Common myeloid progenitor, CD34-positive (primary cell): ENCODE results near the gene CANT1.

Experiments used
- CTCF ChIA-PET: fragments of 350-600 bp; sonication (Branson Sonifier 250); formaldehyde crosslinking; loops from one replicate; lab custom pipeline; 2021; ENCODE audit warnings: antibody characterized with exemption; lab: Charles Lee
- POLR2A ChIA-PET: fragments of 350-600 bp; sonication (Branson Sonifier 250); formaldehyde crosslinking; loops from one replicate; lab custom pipeline; 2021; ENCODE audit warnings: antibody characterized with exemption; lab: Charles Lee
- DNase-seq, 3 donors: peaks; one replicate each; pipeline versions ENCODE4 v3.0.0 to v3.0.0-alpha.2; 2013
- H3K27ac ChIP-seq, 2 experiments: 1 replicate in 1 of 2; 2 replicates in 1 of 2; pipeline ENCODE4 v1.7.0; 2013; ENCODE audit warnings: inconsistent platforms in 2 of 2, low read length in 2 of 2, mild to moderate bottlenecking in 2 of 2, low read depth in 1 of 2, moderate library complexity in 1 of 2; ENCODE audit not compliant: severe bottlenecking in 2 of 2, insufficient read depth in 1 of 2, poor library complexity in 1 of 2
- H3K27me3 ChIP-seq, 5 experiments: replicated peaks in 2 of 5; 1 replicate in 3 of 5; 2 replicates in 2 of 5; pipeline versions ENCODE4 v1.6.1 to v1.7.0; 2013; ENCODE audit warnings: low read length in 4 of 5, mild to moderate bottlenecking in 2 of 5, moderate library complexity in 2 of 5, inconsistent platforms in 1 of 5; ENCODE audit not compliant: insufficient read depth in 5 of 5, control insufficient read depth in 4 of 5
- H3K36me3 ChIP-seq, 4 experiments: 1 replicate in 2 of 4; 2 replicates in 2 of 4; pipeline versions ENCODE4 v1.6.1 to v1.7.0; 2013; ENCODE audit warnings: low read length in 3 of 4, control low read depth in 1 of 4, mild to moderate bottlenecking in 1 of 4; ENCODE audit not compliant: control insufficient read depth in 4 of 4, insufficient read depth in 4 of 4
- H3K4me1 ChIP-seq, 4 experiments: 1 replicate in 3 of 4; 2 replicates in 1 of 4; pipeline versions ENCODE4 v1.6.1 to v1.7.1; 2013; ENCODE audit warnings: low read length in 3 of 4, mild to moderate bottlenecking in 3 of 4, control low read depth in 1 of 4, inconsistent platforms in 1 of 4, moderate library complexity in 1 of 4; ENCODE audit not compliant: control insufficient read depth in 4 of 4, insufficient read depth in 4 of 4; ENCODE audit errors: control extremely low read depth in 1 of 4
- H3K4me3 ChIP-seq, 7 experiments: 1 replicate in 4 of 7; 2 replicates in 3 of 7; pipeline versions ENCODE4 v1.5.1 to v1.7.0; 2013; ENCODE audit warnings: mild to moderate bottlenecking in 7 of 7, low read length in 6 of 7, moderate library complexity in 6 of 7, inconsistent platforms in 2 of 7, low read depth in 2 of 7, control low read depth in 1 of 7; ENCODE audit not compliant: insufficient read depth in 4 of 7, control insufficient read depth in 1 of 7; ENCODE audit errors: extremely low read depth in 1 of 7
- H3K9me3 ChIP-seq, 5 experiments: 1 replicate in 4 of 5; 2 replicates in 1 of 5; pipeline versions ENCODE4 v1.6.1 to v1.7.1; 2013; ENCODE audit warnings: low read length in 4 of 5, mild to moderate bottlenecking in 2 of 5, inconsistent platforms in 1 of 5, low read depth in 1 of 5, moderate library complexity in 1 of 5; ENCODE audit not compliant: control insufficient read depth in 4 of 5, insufficient read depth in 2 of 5; ENCODE audit errors: control extremely low read depth in 1 of 5
- WGBS: methylation state at CpG from one replicate; pipeline ENCODE4 v1.1.5; 2013; ENCODE audit not compliant: insufficient coverage; 5-methylcytosine and 5-hydroxymethylcytosine counted together

The CANT1 gene

GRCh38 chr17:78973792-78974520 is 35.6 kb downstream of the CANT1 start:
- peaks cover 0 to 8% (median 0%) of the 10 kb centered on the region in 4 experiments for H3K36me3 ChIP-seq

GRCh38 chr17:78973196-78973595 is 36.4 kb downstream of the CANT1 start:
- Histone ChIP-seq H3K27me3 (no peaks in the 10 kb centered on the region), H3K9me3 (no peaks in the 10 kb centered on the region), H3K4me3 (no peak overlapping the region), H3K36me3 (peaks cover 0 to 8% (median 0%) of the 10 kb centered on the region in 4 experiments), H3K4me1 (peaks cover 0 to 9% (median 6%) of the 10 kb centered on the region in 4 experiments), H3K27ac (no peak overlapping the region)
- 96% methylated on average over 6 of the region's 11 CpGs for WGBS
- CTCF ChIA-PET = interaction anchor here (1.2 kb wide), 1 partner anchor 107 kb away, joined by 3 read pairs; no protein-coding TSS in a partner anchor
- DNase-seq = no peak
- POLR2A ChIA-PET = no interaction called here

More at GRCh38 chr17:78973792-78974520, 35.6 kb downstream of the CANT1 start:
- DNase-seq = no peak
- WGBS = 88% methylated on average over 21 of the region's 23 CpGs
- H3K9me3 ChIP-seq = no peaks in the 10 kb centered on the region
- no peak overlapping the region for H3K27ac ChIP-seq
- ChIA-PET CTCF (interaction anchor here (1.2 kb wide), 1 partner anchor 108 kb away, joined by 3 read pairs; no protein-coding TSS in a partner anchor), POLR2A (no interaction called here)
- no peaks in the 10 kb centered on the region for H3K27me3 ChIP-seq
- peaks cover 0 to 11% (median 6%) of the 10 kb centered on the region in 4 experiments for H3K4me1 ChIP-seq
- no peak overlapping the region for H3K4me3 ChIP-seq

GRCh38 chr17:78972507-78973105 is 37.0 kb downstream of the CANT1 start:
- Histone ChIP-seq H3K4me1 (peaks cover 0 to 9% (median 6%) of the 10 kb centered on the region in 4 experiments), H3K27ac (no peak overlapping the region), H3K27me3 (no peaks in the 10 kb centered on the region), H3K4me3 (no peak overlapping the region), H3K36me3 (peaks cover 0 to 8% (median 0%) of the 10 kb centered on the region in 4 experiments), H3K9me3 (no peaks in the 10 kb centered on the region)
- DNase-seq = no peak
- CTCF ChIA-PET = interaction anchor here (1.0 to 2.8 kb wide), 12 partner anchors 13 to 144 kb away, joined by 3 to 26 read pairs (median 4); partner anchors contain the start of gene CEP295NL
- POLR2A ChIA-PET = no interaction called here
- over 99% methylated on average over 15 of the region's 15 CpGs for WGBS

DNA sequence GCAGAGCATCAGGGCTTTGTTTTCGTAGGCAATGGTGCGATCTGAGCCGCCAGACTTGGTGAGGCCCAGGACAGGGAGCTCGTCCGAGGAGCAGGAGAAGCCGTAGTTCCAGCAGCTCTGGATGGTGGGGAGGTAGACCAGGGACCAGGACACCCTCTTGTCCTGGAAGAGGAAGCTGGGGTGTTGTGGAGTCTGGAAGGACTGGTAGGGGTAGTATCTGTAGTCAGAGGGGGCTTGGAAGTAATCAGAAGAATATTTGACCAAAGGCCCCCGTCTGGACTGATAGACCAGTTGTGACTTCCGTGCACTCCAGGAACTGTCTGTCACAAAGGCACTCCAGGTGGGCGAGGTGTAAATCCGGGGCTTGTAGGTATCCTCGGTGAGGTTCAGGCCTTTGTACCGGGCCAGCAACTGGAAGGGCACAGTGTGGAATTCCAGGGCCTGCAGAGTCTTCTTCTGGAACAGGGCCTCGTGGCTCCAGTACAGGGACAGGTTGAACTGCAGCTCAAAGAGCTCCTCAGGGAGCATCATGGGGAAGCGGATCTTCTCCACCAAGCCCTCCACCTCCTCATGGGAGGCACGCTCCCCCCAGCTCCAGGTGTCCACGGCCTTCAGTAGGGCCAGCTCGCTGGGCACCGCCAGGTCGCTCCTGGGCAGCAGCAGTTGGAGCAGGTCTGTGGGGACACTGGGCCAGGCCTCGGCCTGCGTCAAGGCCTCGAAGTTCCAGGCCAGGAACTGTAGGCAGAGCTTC is 37.6 kb downstream of the CANT1 start:
- ChIA-PET CTCF (interaction anchor here (0.7 to 2.8 kb wide), 24 partner anchors 8 to 143 kb away, joined by 3 to 26 read pairs (median 4); partner anchors contain the start of gene CEP295NL), POLR2A (no interaction called here)
- no peaks in the 10 kb centered on the region for H3K9me3 ChIP-seq
- H3K36me3 ChIP-seq = peaks cover 0 to 8% (median 0%) of the 10 kb centered on the region in 4 experiments
- no peak for DNase-seq
- H3K4me1 ChIP-seq = peaks cover 0 to 9% (median 6%) of the 10 kb centered on the region in 4 experiments
- H3K4me3 ChIP-seq = no peak overlapping the region
- no peak overlapping the region for H3K27ac ChIP-seq
- WGBS = 90% methylated on average over 20 of the region's 22 CpGs
- no peaks in the 10 kb centered on the region for H3K27me3 ChIP-seq

- ChIA-PET POLR2A (interaction anchor here (0.9 kb wide), 1 partner anchor 127 kb away, joined by 3 read pairs; no protein-coding TSS in a partner anchor), CTCF (interaction anchor here (0.7 to 2.8 kb wide), 25 partner anchors 9 to 142 kb away, joined by 3 to 26 read pairs (median 3); partner anchors contain the start of gene CEP295NL)
- no peaks in the 10 kb centered on the region for H3K27me3 ChIP-seq
- DNase-seq = peak; percentile 79 to 88 (median 83)
- no peak overlapping the region for H3K4me3 ChIP-seq
- no peak overlapping the region for H3K27ac ChIP-seq
- no peaks in the 10 kb centered on the region for H3K9me3 ChIP-seq
- peaks cover 0 to 8% (median 0%) of the 10 kb centered on the region in 4 experiments for H3K36me3 ChIP-seq
- peaks cover 0 to 9% (median 5%) of the 10 kb centered on the region in 4 experiments for H3K4me1 ChIP-seq
- 56% methylated on average over 28 of the region's 33 CpGs for WGBS
These were observed 38.5 kb downstream of the CANT1 start for GRCh38 chr17:78970834-78971755.

GRCh38 chr17:78969865-78970264 is 39.7 kb downstream of the CANT1 start:
- ChIA-PET CTCF (interaction anchor here (1.0 to 2.8 kb wide), 3 partner anchors 16 to 96 kb away, joined by 3 to 20 read pairs (median 5); no protein-coding TSS in a partner anchor), POLR2A (no interaction called here)
- Histone ChIP-seq H3K27me3 (no peaks in the 10 kb centered on the region), H3K9me3 (no peaks in the 10 kb centered on the region), H3K27ac (no peak overlapping the region), H3K4me3 (no peak overlapping the region), H3K4me1 (peaks cover 0 to 9% (median 5%) of the 10 kb centered on the region in 4 experiments), H3K36me3 (peaks cover 0 to 4% (median 0%) of the 10 kb centered on the region in 4 experiments)
- no peak for DNase-seq
- WGBS = 91% methylated on average over 9 of the region's 9 CpGs
